IMR-90 (cell line): ENCODE results near the gene VWA8. TPM values are rescaled to one million over a fixed set of nuclear protein-coding genes. Genes with fewer than 3 reads are reported as not detected.
A peak's percentile ranks its signal among the peaks of the same experiment; 100 is the strongest.

Experiments
- ATAC-seq: fragments of 200-7000 bp; cut with Tn5 transposase; 2 replicates; pipeline ENCODE4 v1.9.1; 2020; ENCODE audit warnings: low read depth, mild to moderate bottlenecking, moderate library complexity
- BruUV-seq: library from RNA; stranded (reverse); fragments of 400-500 nt; replicated peaks from 2 replicates; lab custom pipeline; 2021; lab: Mats Ljungman, UMichigan
- CTCF ChIA-PET: fragments of 300-600 bp; formaldehyde crosslinking; extraction: SDS; loops from one replicate; lab custom pipeline; 2021; ENCODE audit warnings: antibody characterized with exemption; lab: Yijun Ruan, JAX
- POLR2A ChIA-PET: fragments of 300-600 bp; sonication (Branson Sonifier 250); formaldehyde crosslinking; loops from one replicate; lab custom pipeline; 2022; ENCODE audit warnings: antibody characterized with exemption; ENCODE audit not compliant: unreplicated experiment; lab: Charles Lee
- DNase-seq: peaks from one replicate; pipeline ENCODE4 v3.0.0; 2013
- H2AFZ ChIP-seq: replicated peaks from 2 replicates; pipeline ENCODE3; 2013; ENCODE audit warnings: low read length, mild to moderate bottlenecking; ENCODE audit not compliant: poor library complexity
- H2AK5ac ChIP-seq: 2 replicates; pipeline ENCODE4 v1.6.1; 2013; ENCODE audit warnings: low read depth, low read length, inconsistent platforms
- H2AK9ac ChIP-seq: replicated peaks from 2 replicates; pipeline ENCODE3; 2013; ENCODE audit warnings: mild to moderate bottlenecking, low read depth, low read length, moderate library complexity; ENCODE audit not compliant: poor library complexity
- H2BK120ac ChIP-seq: 2 replicates; pipeline ENCODE4 v1.6.1; 2013; ENCODE audit warnings: low read depth, low read length, inconsistent platforms
- H2BK15ac ChIP-seq: 3 replicates; pipeline ENCODE4 v1.6.1; 2013; ENCODE audit warnings: low read depth, low read length, inconsistent platforms
- H2BK20ac ChIP-seq: 2 replicates; pipeline ENCODE4 v1.6.1; 2013; ENCODE audit warnings: low read depth, mild to moderate bottlenecking, inconsistent platforms, low read length, moderate library complexity
- H2BK5ac ChIP-seq: 2 replicates; pipeline ENCODE4 v1.6.1; 2013; ENCODE audit warnings: mild to moderate bottlenecking, low read depth, low read length, inconsistent platforms; ENCODE audit not compliant: poor library complexity, severe bottlenecking
- H3K14ac ChIP-seq: replicated peaks from 2 replicates; pipeline ENCODE4 v1.6.1; 2013; ENCODE audit warnings: low read depth, low read length, inconsistent platforms
- H3K18ac ChIP-seq: 2 replicates; pipeline ENCODE4 v1.6.1; 2013; ENCODE audit warnings: low read depth, low read length, control low read depth
- H3K23ac ChIP-seq: 2 replicates; pipeline ENCODE4 v1.6.1; 2013; ENCODE audit warnings: low read depth, low read length, inconsistent platforms
- H3K27ac ChIP-seq: 2 replicates; pipeline ENCODE4 v1.5.1; 2013; ENCODE audit warnings: mild to moderate bottlenecking, control low read depth, low read length; ENCODE audit not compliant: insufficient read depth
- H3K27me3 ChIP-seq: 2 replicates; pipeline ENCODE4 v1.6.1; 2013; ENCODE audit warnings: low read length; ENCODE audit not compliant: control insufficient read depth, insufficient read depth
- H3K36me3 ChIP-seq: 2 replicates; pipeline ENCODE4 v1.6.1; 2013; ENCODE audit warnings: low read length, mixed read lengths; ENCODE audit not compliant: control insufficient read depth, insufficient read depth
- H3K4ac ChIP-seq: 2 replicates; pipeline ENCODE4 v1.6.1; 2013; ENCODE audit warnings: low read depth, low read length, inconsistent platforms
- H3K4me1 ChIP-seq: 2 replicates; pipeline ENCODE4 v1.6.1; 2013; ENCODE audit warnings: low read length, mixed read lengths; ENCODE audit not compliant: control insufficient read depth, insufficient read depth
- H3K4me2 ChIP-seq: 2 replicates; pipeline ENCODE4 v1.6.1; 2013; ENCODE audit warnings: low read depth, mild to moderate bottlenecking, control low read depth, low read length, moderate library complexity
- H3K4me3 ChIP-seq: 2 replicates; pipeline ENCODE4 v1.5.1; 2013; ENCODE audit warnings: low read depth, mild to moderate bottlenecking, control low read depth, low read length, moderate library complexity; ENCODE audit not compliant: insufficient read depth
- H3K56ac ChIP-seq: 2 replicates; pipeline ENCODE4 v1.6.1; 2013; ENCODE audit warnings: low read length, inconsistent platforms; ENCODE audit not compliant: insufficient read depth; ENCODE audit errors: extremely low read depth
- H3K79me1 ChIP-seq, 2 experiments: 2 replicates each; pipeline ENCODE4 v1.6.1; 2013; ENCODE audit warnings: low read length in 2 of 2, inconsistent platforms in 1 of 2, low read depth in 1 of 2
- H3K9ac ChIP-seq: 2 replicates; pipeline ENCODE4 v1.6.1; 2013; ENCODE audit warnings: low read depth, low read length, control low read depth
- H3K9me1 ChIP-seq: 2 replicates; pipeline ENCODE4 v1.6.1; 2013; ENCODE audit warnings: low read length, inconsistent platforms; ENCODE audit not compliant: insufficient read depth
- H3K9me3 ChIP-seq: 2 replicates; pipeline ENCODE4 v1.6.1; 2013; ENCODE audit warnings: low read length; ENCODE audit not compliant: control insufficient read depth, insufficient read depth
- H4K20me1 ChIP-seq: 2 replicates; pipeline ENCODE4 v1.6.1; 2013; ENCODE audit warnings: low read length, inconsistent platforms; ENCODE audit not compliant: insufficient read depth
- H4K5ac ChIP-seq: 2 replicates; pipeline ENCODE4 v1.6.1; 2013; ENCODE audit warnings: mild to moderate bottlenecking, low read depth, low read length, control low read depth
- H4K8ac ChIP-seq, 2 experiments: 2 replicates each; pipeline ENCODE4 v1.6.1; 2013; ENCODE audit warnings: low read depth in 2 of 2, low read length in 2 of 2, control low read depth in 1 of 2, inconsistent platforms in 1 of 2
- H4K91ac ChIP-seq: 2 replicates; pipeline ENCODE4 v1.6.1; 2013; ENCODE audit warnings: low read depth, low read length, inconsistent platforms; ENCODE audit not compliant: insufficient read depth
- BHLHE40 ChIP-seq: fragments of 150-350 bp; IDR thresholded peaks from 2 replicates; pipeline ENCODE4 v1.6.1; 2016; ENCODE audit warnings: mild to moderate bottlenecking, low read depth, low read length
- CEBPB ChIP-seq: IDR thresholded peaks from 2 replicates; pipeline ENCODE4 v1.6.1; 2012; ENCODE audit warnings: low read depth, low read length, improper control_type of control experiment
- CHD1 ChIP-seq: IDR thresholded peaks from 2 replicates; pipeline ENCODE4 v1.6.1; 2012; ENCODE audit warnings: low read depth, low read length, improper control_type of control experiment
- FOS ChIP-seq: fragments of 150-350 bp; IDR thresholded peaks from 2 replicates; pipeline ENCODE4 v1.6.1; 2016; ENCODE audit warnings: low read depth, low read length
- MAFK ChIP-seq: IDR thresholded peaks from 2 replicates; pipeline ENCODE4 v1.6.1; 2012; ENCODE audit warnings: low read depth, low read length, improper control_type of control experiment
- MAZ ChIP-seq: IDR thresholded peaks from 2 replicates; pipeline ENCODE4 v1.6.1; 2012; ENCODE audit warnings: low read depth, mild to moderate bottlenecking, low read length, improper control_type of control experiment, moderate library complexity, borderline replicate concordance
- MXI1 ChIP-seq: IDR thresholded peaks from 2 replicates; pipeline ENCODE4 v1.6.1; 2012; ENCODE audit warnings: low read depth, mild to moderate bottlenecking, low read length, moderate library complexity, borderline replicate concordance
- NFE2L2 ChIP-seq: fragments of 150-350 bp; IDR thresholded peaks from 2 replicates; pipeline ENCODE4 v1.6.1; 2016; ENCODE audit warnings: low read depth, mild to moderate bottlenecking, low read length
- POLR2A ChIP-seq: IDR thresholded peaks from 2 replicates; pipeline ENCODE4 v1.6.1; 2012; ENCODE audit warnings: mild to moderate bottlenecking, low read depth, low read length
- RAD21 ChIP-seq: IDR thresholded peaks from 2 replicates; pipeline ENCODE4 v1.6.1; 2012; ENCODE audit warnings: low read length, improper control_type of control experiment
- RCOR1 ChIP-seq: IDR thresholded peaks from 2 replicates; pipeline ENCODE4 v1.6.1; 2012; ENCODE audit warnings: mild to moderate bottlenecking, low read length, improper control_type of control experiment; ENCODE audit not compliant: insufficient replicate concordance
- RFX5 ChIP-seq: IDR thresholded peaks from 2 replicates; pipeline ENCODE4 v1.8.0; 2012; ENCODE audit warnings: low read depth, mild to moderate bottlenecking, low read length, moderate library complexity
- dilution Hi-C: fragments of 300-500 bp; cut with HindIII; formaldehyde crosslinking; loops from one replicate; pipeline ENCODE4 v1.14.3; 2018; ENCODE audit warnings: low sequenced_read_pairs; ENCODE audit not compliant: unreplicated experiment
- in situ Hi-C: fragments of 300-500 bp; cut with MboI; formaldehyde crosslinking; loops from 3 replicates; pipeline ENCODE4 v1.14.3; 2019; ENCODE audit warnings: low sequenced_read_pairs, inconsistent platforms, mixed read lengths
- intact Hi-C: fragments of 100-400 bp; cut with micrococcal nuclease; formaldehyde crosslinking; loops from 2 replicates; pipeline ENCODE4 v1.10.0; 2022
- polyA plus RNA-seq, 3 experiments: library from polyadenylated mRNA; depleted of rRNA; stranded (reverse); fragments of >200 nt; gene quantifications; 2 replicates each; pipeline ENCODE4 v1.2.3, GENCODE V29; 2012; ENCODE audit warnings: low replicate concordance in 1 of 3
- total RNA-seq: library from RNA; depleted of rRNA; stranded (reverse); fragments of >200 nt; gene quantifications from 2 replicates; pipeline ENCODE4 v1.2.3, GENCODE V29; 2012
- TF ChIP-seq, protein P1 (sequence below): fragments of 150-350 bp; IDR thresholded peaks from 2 replicates; pipeline ENCODE4 v1.6.1; 2017; ENCODE audit warnings: mild to moderate bottlenecking, antibody characterized with exemption, low read length, low read depth
- TF ChIP-seq, protein P2 (sequence below): conservative IDR thresholded peaks from 2 replicates; pipeline ENCODE4 v1.5.1; 2012; ENCODE audit warnings: mild to moderate bottlenecking, low read depth, low read length, improper control_type of control experiment

VWA8 gene
- total and polyA plus RNA-seq, 2 of the 4 experiments (the other 2 are of a cell fraction), result 5.9 to 18.3 TPM

DNA sequence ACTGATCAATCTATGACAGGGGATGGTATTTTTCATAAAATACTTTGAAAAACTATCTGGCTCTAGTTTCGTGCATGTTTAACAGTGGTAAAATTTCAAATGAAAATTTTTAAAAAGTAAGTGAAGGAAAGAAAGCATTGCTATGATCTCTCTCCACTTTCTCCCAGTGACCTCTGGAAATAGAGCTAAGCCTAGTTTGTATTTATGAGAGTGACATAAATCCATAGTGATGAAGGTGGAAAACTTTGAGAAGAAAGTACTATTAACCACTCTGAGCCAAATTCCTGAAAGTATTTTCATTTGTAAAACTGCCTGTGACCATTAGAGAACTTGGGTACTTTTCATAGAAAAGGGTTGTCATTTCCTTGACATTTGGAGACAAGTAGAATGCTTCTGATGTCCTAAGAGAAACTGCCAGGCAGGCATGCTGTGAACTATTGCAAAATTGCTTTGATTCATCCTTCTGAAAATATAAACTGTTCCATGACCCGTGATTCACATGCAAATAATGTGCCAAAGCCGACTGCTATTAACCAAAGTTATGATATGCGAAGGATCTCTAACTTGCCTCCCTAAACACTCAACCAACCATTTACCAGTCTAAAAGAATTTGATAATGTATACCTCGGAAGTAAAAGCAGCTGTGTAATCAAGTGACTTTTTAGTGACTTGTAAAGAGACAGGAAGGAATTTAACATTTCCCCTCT lies 133.2 kb downstream of the VWA8 start (continued):
- TF ChIP-seq CEBPB, result peak; percentile 99
- no peak for TF ChIP-seq MXI1

DNA sequence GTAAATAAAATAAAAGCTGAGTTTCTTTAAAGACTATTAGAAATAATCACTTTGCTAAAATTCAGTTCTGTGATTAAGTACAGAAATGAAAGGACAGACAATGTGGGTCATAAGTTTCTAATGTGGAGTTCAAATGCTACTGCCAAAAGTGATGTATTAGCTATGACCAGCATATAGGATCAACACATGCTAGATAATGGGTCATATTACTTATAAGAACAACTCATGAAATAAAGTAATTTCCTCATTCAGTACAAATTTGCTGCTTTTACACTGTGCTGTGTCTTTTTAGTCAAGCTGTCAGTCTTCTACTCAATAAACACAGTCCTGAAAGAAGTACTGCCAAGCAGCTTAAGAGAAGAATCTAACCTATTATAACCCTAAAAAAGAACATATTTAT lies 135.2 kb downstream of the VWA8 start:
- Histone ChIP-seq H3K4ac (no peak overlapping the region), H3K56ac (no peak overlapping the region), H3K18ac (no peak overlapping the region), H3K79me1 (no peaks in the 10 kb centered on the region), H2AK5ac (no peak overlapping the region), H3K9ac (no peak overlapping the region), H2BK20ac (no peak overlapping the region), H4K8ac (no peak overlapping the region), H3K14ac (no peak overlapping the region), H3K27ac (no peak overlapping the region), H2AK9ac (no peak overlapping the region), H3K4me1 (peaks cover 6% of the 10 kb centered on the region), H3K9me3 (no peaks in the 10 kb centered on the region), H3K36me3 (no peaks in the 10 kb centered on the region), H2BK120ac (no peak overlapping the region), H3K9me1 (no peaks in the 10 kb centered on the region), H4K91ac (no peak overlapping the region), H2BK15ac (no peak overlapping the region), H2BK5ac (no peak overlapping the region), H4K20me1 (no peaks in the 10 kb centered on the region), H3K4me2 (no peak overlapping the region), H2AFZ (no peak overlapping the region), H3K27me3 (no peaks in the 10 kb centered on the region), H3K4me3 (no peak overlapping the region), H3K23ac (no peak overlapping the region), H4K5ac (no peak overlapping the region)
- in situ Hi-C loops, result no loop called here
- ATAC-seq (no peak), DNase-seq (peak; percentile 18)
- dilution Hi-C loops, result no loop called here
- intact Hi-C loops, result no loop called here
- BruUV-seq, result no TSS peak
- ChIA-PET CTCF (interaction anchor here (1.3 kb wide), 1 partner anchor 11 kb away, joined by 4 read pairs; no protein-coding TSS in a partner anchor), POLR2A (no interaction called here)
- no peak for TF ChIP-seq RAD21
- TF ChIP-seq RCOR1, result no peak
- TF ChIP-seq, protein P1, sequence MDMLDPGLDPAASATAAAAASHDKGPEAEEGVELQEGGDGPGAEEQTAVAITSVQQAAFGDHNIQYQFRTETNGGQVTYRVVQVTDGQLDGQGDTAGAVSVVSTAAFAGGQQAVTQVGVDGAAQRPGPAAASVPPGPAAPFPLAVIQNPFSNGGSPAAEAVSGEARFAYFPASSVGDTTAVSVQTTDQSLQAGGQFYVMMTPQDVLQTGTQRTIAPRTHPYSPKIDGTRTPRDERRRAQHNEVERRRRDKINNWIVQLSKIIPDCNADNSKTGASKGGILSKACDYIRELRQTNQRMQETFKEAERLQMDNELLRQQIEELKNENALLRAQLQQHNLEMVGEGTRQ, result no peak
- TF ChIP-seq, protein P2, sequence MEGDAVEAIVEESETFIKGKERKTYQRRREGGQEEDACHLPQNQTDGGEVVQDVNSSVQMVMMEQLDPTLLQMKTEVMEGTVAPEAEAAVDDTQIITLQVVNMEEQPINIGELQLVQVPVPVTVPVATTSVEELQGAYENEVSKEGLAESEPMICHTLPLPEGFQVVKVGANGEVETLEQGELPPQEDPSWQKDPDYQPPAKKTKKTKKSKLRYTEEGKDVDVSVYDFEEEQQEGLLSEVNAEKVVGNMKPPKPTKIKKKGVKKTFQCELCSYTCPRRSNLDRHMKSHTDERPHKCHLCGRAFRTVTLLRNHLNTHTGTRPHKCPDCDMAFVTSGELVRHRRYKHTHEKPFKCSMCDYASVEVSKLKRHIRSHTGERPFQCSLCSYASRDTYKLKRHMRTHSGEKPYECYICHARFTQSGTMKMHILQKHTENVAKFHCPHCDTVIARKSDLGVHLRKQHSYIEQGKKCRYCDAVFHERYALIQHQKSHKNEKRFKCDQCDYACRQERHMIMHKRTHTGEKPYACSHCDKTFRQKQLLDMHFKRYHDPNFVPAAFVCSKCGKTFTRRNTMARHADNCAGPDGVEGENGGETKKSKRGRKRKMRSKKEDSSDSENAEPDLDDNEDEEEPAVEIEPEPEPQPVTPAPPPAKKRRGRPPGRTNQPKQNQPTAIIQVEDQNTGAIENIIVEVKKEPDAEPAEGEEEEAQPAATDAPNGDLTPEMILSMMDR, result no peak
- TF ChIP-seq CEBPB, result no peak
- no peak for TF ChIP-seq MAZ
- TF ChIP-seq CHD1, result no peak
- no peak for TF ChIP-seq MXI1
- TF ChIP-seq BHLHE40, result no peak
- no peak for TF ChIP-seq POLR2A
- TF ChIP-seq RFX5, result no peak
- TF ChIP-seq NFE2L2, result no peak
- no peak for TF ChIP-seq MAFK
- no peak for TF ChIP-seq FOS
